ENCODE data around the gene MYO18A.

DNA sequence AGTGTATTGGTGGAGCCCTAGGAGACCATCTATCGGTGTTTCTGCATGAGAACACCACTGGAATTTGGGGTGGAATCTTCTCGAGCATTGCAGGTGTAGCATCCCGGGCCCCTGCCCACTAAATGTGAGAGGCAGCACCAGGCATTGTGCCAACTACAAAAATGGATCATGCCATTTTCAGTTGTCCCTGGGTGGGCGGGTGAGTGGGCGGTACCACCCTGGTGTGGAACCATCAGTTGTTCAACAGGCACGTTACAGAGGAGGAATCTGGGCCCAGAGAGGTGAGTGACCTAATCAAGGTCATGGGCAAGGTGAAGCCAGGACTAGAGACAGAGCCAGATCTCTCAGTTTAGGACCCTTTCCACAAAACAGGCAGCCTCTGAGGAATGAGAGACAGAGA is 128.5 kb downstream of the MYO18A start:
- TF ChIP-seq CTCF (IDR thresholded peaks at IDR 0.05) (no peak), EZH2phosphoT487 (IDR thresholded peaks at IDR 0.05) (no peak), EZH2 (IDR thresholded peaks at IDR 0.05) (no peak)
